ENCODE measurements around the gene NOTCH4.

Gene NOTCH4

GRCh38 chr6:32146287-32146686, 77.6 kb downstream of the NOTCH4 start (continued):
- no peak for TF ChIP-seq ZNF175 (tag by site-specific recombination; IDR thresholded peaks at IDR 0.05)
- no peak for TF ChIP-seq ZNF830 (tag by site-specific recombination; IDR thresholded peaks at IDR 0.05; ENCODE audit: low read depth)
- TF ChIP-seq, protein P1, sequence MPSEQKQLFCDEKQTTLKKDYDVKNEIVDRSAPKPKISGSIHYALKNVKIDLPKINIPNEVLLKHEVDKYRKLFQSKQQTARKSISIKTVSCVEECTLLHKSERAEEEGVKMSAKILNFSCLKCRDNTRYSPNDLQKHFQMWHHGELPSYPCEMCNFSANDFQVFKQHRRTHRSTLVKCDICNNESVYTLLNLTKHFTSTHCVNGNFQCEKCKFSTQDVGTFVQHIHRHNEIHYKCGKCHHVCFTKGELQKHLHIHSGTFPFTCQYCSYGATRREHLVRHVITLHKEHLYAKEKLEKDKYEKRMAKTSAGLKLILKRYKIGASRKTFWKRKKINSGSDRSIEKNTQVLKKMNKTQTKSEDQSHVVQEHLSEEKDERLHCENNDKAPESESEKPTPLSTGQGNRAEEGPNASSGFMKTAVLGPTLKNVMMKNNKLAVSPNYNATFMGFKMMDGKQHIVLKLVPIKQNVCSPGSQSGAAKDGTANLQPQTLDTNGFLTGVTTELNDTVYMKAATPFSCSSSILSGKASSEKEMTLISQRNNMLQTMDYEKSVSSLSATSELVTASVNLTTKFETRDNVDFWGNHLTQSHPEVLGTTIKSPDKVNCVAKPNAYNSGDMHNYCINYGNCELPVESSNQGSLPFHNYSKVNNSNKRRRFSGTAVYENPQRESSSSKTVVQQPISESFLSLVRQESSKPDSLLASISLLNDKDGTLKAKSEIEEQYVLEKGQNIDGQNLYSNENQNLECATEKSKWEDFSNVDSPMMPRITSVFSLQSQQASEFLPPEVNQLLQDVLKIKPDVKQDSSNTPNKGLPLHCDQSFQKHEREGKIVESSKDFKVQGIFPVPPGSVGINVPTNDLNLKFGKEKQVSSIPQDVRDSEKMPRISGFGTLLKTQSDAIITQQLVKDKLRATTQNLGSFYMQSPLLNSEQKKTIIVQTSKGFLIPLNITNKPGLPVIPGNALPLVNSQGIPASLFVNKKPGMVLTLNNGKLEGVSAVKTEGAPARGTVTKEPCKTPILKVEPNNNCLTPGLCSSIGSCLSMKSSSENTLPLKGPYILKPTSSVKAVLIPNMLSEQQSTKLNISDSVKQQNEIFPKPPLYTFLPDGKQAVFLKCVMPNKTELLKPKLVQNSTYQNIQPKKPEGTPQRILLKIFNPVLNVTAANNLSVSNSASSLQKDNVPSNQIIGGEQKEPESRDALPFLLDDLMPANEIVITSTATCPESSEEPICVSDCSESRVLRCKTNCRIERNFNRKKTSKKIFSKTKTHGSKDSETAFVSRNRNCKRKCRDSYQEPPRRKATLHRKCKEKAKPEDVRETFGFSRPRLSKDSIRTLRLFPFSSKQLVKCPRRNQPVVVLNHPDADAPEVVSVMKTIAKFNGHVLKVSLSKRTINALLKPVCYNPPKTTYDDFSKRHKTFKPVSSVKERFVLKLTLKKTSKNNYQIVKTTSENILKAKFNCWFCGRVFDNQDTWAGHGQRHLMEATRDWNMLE (tag by site-specific recombination; conservative IDR thresholded peaks at IDR 0.05; ENCODE audit: low read depth), result peak; percentile 81
- TF ChIP-seq ATF2 (tag by site-specific recombination; IDR thresholded peaks at IDR 0.05; ENCODE audit: low read depth), result peak; percentile 90
- no peak for TF ChIP-seq RBAK (tag by site-specific recombination; IDR thresholded peaks at IDR 0.05)
- peak; percentile 39; the same call in 1 of the 2 replicates for TF ChIP-seq ZNF600 (tag by site-specific recombination; IDR thresholded peaks at IDR 0.05)
- no peak for TF ChIP-seq ELK4 (IDR thresholded peaks at IDR 0.05; ENCODE audit: borderline replicate concordance, low read depth, low read length)
- TF ChIP-seq ZNF112 (tag by site-specific recombination; IDR thresholded peaks at IDR 0.05), result no peak
- peak; percentile 20; the same call in 1 of the 2 replicates for TF ChIP-seq IKZF3 (tag by site-specific recombination; IDR thresholded peaks at IDR 0.05)
- TF ChIP-seq, protein P2, sequence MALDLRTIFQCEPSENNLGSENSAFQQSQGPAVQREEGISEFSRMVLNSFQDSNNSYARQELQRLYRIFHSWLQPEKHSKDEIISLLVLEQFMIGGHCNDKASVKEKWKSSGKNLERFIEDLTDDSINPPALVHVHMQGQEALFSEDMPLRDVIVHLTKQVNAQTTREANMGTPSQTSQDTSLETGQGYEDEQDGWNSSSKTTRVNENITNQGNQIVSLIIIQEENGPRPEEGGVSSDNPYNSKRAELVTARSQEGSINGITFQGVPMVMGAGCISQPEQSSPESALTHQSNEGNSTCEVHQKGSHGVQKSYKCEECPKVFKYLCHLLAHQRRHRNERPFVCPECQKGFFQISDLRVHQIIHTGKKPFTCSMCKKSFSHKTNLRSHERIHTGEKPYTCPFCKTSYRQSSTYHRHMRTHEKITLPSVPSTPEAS (tag by site-specific recombination; IDR thresholded peaks at IDR 0.05), result peak; percentile 51
- TF ChIP-seq ZNF24 (tag by site-specific recombination; IDR thresholded peaks at IDR 0.05), result peak; percentile 53; the same call in 1 of the 2 replicates
- no peak for TF ChIP-seq ZNF560 (tag by site-specific recombination; IDR thresholded peaks at IDR 0.05; ENCODE audit: borderline replicate concordance)
- TF ChIP-seq, protein P3, sequence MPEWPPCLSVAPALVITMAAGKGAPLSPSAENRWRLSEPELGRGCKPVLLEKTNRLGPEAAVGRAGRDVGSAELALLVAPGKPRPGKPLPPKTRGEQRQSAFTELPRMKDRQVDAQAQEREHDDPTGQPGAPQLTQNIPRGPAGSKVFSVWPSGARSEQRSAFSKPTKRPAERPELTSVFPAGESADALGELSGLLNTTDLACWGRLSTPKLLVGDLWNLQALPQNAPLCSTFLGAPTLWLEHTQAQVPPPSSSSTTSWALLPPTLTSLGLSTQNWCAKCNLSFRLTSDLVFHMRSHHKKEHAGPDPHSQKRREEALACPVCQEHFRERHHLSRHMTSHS (tag by site-specific recombination; IDR thresholded peaks at IDR 0.05), result no peak
- TF ChIP-seq OVOL3 (tag by site-specific recombination; IDR thresholded peaks at IDR 0.05), result no peak
- TF ChIP-seq, protein P4, sequence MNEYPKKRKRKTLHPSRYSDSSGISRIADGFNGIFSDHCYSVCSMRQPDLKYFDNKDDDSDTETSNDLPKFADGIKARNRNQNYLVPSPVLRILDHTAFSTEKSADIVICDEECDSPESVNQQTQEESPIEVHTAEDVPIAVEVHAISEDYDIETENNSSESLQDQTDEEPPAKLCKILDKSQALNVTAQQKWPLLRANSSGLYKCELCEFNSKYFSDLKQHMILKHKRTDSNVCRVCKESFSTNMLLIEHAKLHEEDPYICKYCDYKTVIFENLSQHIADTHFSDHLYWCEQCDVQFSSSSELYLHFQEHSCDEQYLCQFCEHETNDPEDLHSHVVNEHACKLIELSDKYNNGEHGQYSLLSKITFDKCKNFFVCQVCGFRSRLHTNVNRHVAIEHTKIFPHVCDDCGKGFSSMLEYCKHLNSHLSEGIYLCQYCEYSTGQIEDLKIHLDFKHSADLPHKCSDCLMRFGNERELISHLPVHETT (tag by site-specific recombination; IDR thresholded peaks at IDR 0.05), result 0 out of 2 replicates have a peak, but pooled peaks have one; percentile 33
- TF ChIP-seq ZNF530 (tag by site-specific recombination; IDR thresholded peaks at IDR 0.05; ENCODE audit: low read depth), result no peak
- no peak for TF ChIP-seq PRDM2 (tag by site-specific recombination; IDR thresholded peaks at IDR 0.05; ENCODE audit: borderline replicate concordance)
- no peak for TF ChIP-seq GLI2 (tag by site-specific recombination; IDR thresholded peaks at IDR 0.05; ENCODE audit: borderline replicate concordance, low read depth)
- peak; percentile 99 for TF ChIP-seq ZBTB48 (tag by site-specific recombination; IDR thresholded peaks at IDR 0.05)
- peak; percentile 83 for TF ChIP-seq SCRT1 (tag by site-specific recombination; IDR thresholded peaks at IDR 0.05; ENCODE audit: borderline replicate concordance)
- no peak for TF ChIP-seq KLF7 (tag by site-specific recombination; IDR thresholded peaks at IDR 0.05; ENCODE audit: borderline replicate concordance)
- no peak for TF ChIP-seq ZNF792 (tag by site-specific recombination; IDR thresholded peaks at IDR 0.05)
- TF ChIP-seq SP3 (tag by site-specific recombination; IDR thresholded peaks at IDR 0.05), result no peak

Measured in HEK293 (cell line).